K562 (cell line): ENCODE measurements around the gene RELL1. TPM values are rescaled to one million over a fixed set of nuclear protein-coding genes. Genes with fewer than 3 reads are reported as not detected.

Experiments used
- ATAC-seq: fragments of 200-7000 bp; cut with Tn5 transposase; 3 replicates; pipeline ENCODE4 v1.9.1; 2020; ENCODE audit warnings: moderate library complexity
- BruUV-seq: library from RNA; stranded (reverse); fragments of 400-500 nt; replicated peaks from 2 replicates; lab custom pipeline; 2021; lab: Mats Ljungman, UMichigan
- CTCF ChIA-PET: fragments of 300-600 bp; formaldehyde crosslinking; extraction: SDS; loops from one replicate; lab custom pipeline; 2021; ENCODE audit warnings: low intra/inter-chr PET ratio; lab: Yijun Ruan, JAX
- POLR2A ChIA-PET: fragments of 300-600, 350-650 bp; sonication (Branson Sonifier 250); formaldehyde crosslinking; extraction: SDS; loops from one replicate; lab custom pipeline; 2021; ENCODE audit warnings: antibody characterized with exemption, inconsistent platforms; lab: Yijun Ruan, JAX
- DNase-seq, 4 experiments: peaks; one replicate each; pipeline versions ENCODE4 v3.0.0 to v3.0.0-alpha.2; 2011 to 2018; ENCODE audit warnings: low spot score in 3 of 4, mixed read lengths in 3 of 4; ENCODE audit errors: extremely low read depth in 1 of 4
- FAIRE-seq: peaks from 2 replicates; lab custom pipeline; 2011; peaks lifted over from hg19 to GRCh38; lab: Jason Lieb, UNC
- H2AFZ ChIP-seq: 2 replicates; pipeline ENCODE4 v1.6.0; 2011; ENCODE audit warnings: low read depth, low read length, control low read depth, inconsistent platforms
- H3K27ac ChIP-seq: fragments of 200-600 bp; 3 replicates; pipeline ENCODE4 v1.8.0; 2011; ENCODE audit warnings: low read depth, mild to moderate bottlenecking, control low read depth, inconsistent platforms, low read length, moderate library complexity, mixed read lengths; ENCODE audit errors: extremely low read depth
- H3K27me3 ChIP-seq, 2 experiments: fragments of 300-600 bp in 1 of 2; 2 replicates in 1 of 2; 3 replicates in 1 of 2; pipeline versions ENCODE4 v1.6.0 to v1.8.0; 2011; ENCODE audit warnings: inconsistent platforms in 2 of 2, low read length in 2 of 2, mild to moderate bottlenecking in 1 of 2, mixed read lengths in 1 of 2, moderate library complexity in 1 of 2; ENCODE audit not compliant: control insufficient read depth in 2 of 2, insufficient read depth in 2 of 2
- H3K36me3 ChIP-seq: fragments of 300-600 bp; 3 replicates; pipeline ENCODE4 v1.8.0; 2011; ENCODE audit warnings: mild to moderate bottlenecking, low read length, inconsistent platforms; ENCODE audit not compliant: control insufficient read depth, insufficient read depth
- H3K4me1 ChIP-seq, 2 experiments: fragments of 200-600 bp in 1 of 2; replicated peaks in 1 of 2; 2 replicates in 1 of 2; 3 replicates in 1 of 2; pipeline versions ENCODE4 v1.5.1 to v1.8.0; 2011; ENCODE audit warnings: inconsistent platforms in 2 of 2, low read length in 2 of 2, mild to moderate bottlenecking in 1 of 2, mixed read lengths in 1 of 2, moderate library complexity in 1 of 2; ENCODE audit not compliant: control insufficient read depth in 2 of 2, insufficient read depth in 2 of 2
- H3K4me2 ChIP-seq: 2 replicates; pipeline ENCODE4 v1.6.1; 2011; ENCODE audit warnings: low read length, control low read depth, inconsistent platforms, mixed read lengths; ENCODE audit not compliant: insufficient read depth
- H3K4me3 ChIP-seq: fragments of 200-600 bp; sonication (generic), shearing (Covaris generic); 2 replicates; pipeline ENCODE4 v1.5.1; 2016; ENCODE audit warnings: control low read depth, inconsistent platforms
- H3K79me2 ChIP-seq: fragments of 200-600 bp; 3 replicates; pipeline ENCODE4 v1.8.0; 2011; ENCODE audit warnings: low read length, inconsistent platforms; ENCODE audit not compliant: control insufficient read depth, insufficient read depth
- H3K9ac ChIP-seq, 2 experiments: 2 replicates each; pipeline versions ENCODE4 v1.6.0 to v1.6.1; 2011; ENCODE audit warnings: low read depth in 2 of 2, low read length in 2 of 2, control low read depth in 1 of 2, inconsistent platforms in 1 of 2, mild to moderate bottlenecking in 1 of 2, mixed read lengths in 1 of 2; ENCODE audit not compliant: insufficient read depth in 1 of 2
- H3K9me1 ChIP-seq: one replicate; pipeline ENCODE4 v1.6.0; 2011; ENCODE audit warnings: inconsistent platforms, mild to moderate bottlenecking, low read length, moderate library complexity; ENCODE audit not compliant: control insufficient read depth, insufficient read depth
- H3K9me3 ChIP-seq: replicated peaks from 2 replicates; pipeline ENCODE4 v1.5.1; 2011; ENCODE audit warnings: low read depth, low read length, inconsistent platforms; ENCODE audit not compliant: control insufficient read depth, insufficient read depth
- H4K20me1 ChIP-seq: replicated peaks from 2 replicates; pipeline ENCODE4 v1.6.1; 2011; ENCODE audit warnings: low read length, inconsistent platforms, mixed read lengths; ENCODE audit not compliant: control insufficient read depth, insufficient read depth
- IFI16 ChIP-seq: fragments of 250-450 bp; sonication (Bioruptor Pico); IDR thresholded peaks from 2 replicates; pipeline ENCODE4 v2.1.2; 2022; ENCODE audit warnings: mild to moderate bottlenecking, inconsistent platforms
- KDM5B ChIP-seq: fragments of 200-600 bp; sonication (generic); IDR thresholded peaks from 2 replicates; pipeline ENCODE4 v1.6.1; 2012; ENCODE audit warnings: low read depth, mild to moderate bottlenecking, moderate library complexity, low read length, control low read depth, inconsistent platforms; ENCODE audit not compliant: insufficient replicate concordance
- SMARCE1 ChIP-seq: fragments of 450-650 bp; IDR thresholded peaks from 2 replicates; pipeline ENCODE4 v1.7.1; 2016; ENCODE audit warnings: mild to moderate bottlenecking
- SRSF9 ChIP-seq: fragments of 200-400 bp; formaldehyde crosslinking; IDR thresholded peaks from 2 replicates; pipeline ENCODE4 v1.6.1; 2017; ENCODE audit warnings: low read depth, low read length, borderline replicate concordance
- WGBS: fragments of 100-300 bp; shearing (Covaris generic); methylation state at CpG from one replicate; pipeline ENCODE4 v1.1.6; 2016; ENCODE audit warnings: low coverage, mixed read lengths; ENCODE audit not compliant: insufficient coverage; ENCODE audit errors: missing lambda C conversion rate; 5-methylcytosine and 5-hydroxymethylcytosine counted together
- in situ Hi-C: fragments of 300-500 bp; cut with MboI; formaldehyde crosslinking; loops from 4 replicates; pipeline ENCODE4 v1.15.0; 2018; ENCODE audit warnings: inconsistent platforms, mixed read lengths
- intact Hi-C: fragments of 100-400 bp; cut with micrococcal nuclease; formaldehyde crosslinking; loops from 2 replicates; pipeline ENCODE4 v1.14.2; 2022
- polyA plus RNA-seq, 8 experiments: library from polyadenylated mRNA; depleted of rRNA in 4 of 8; stranded (reverse) in 5 of 8; unstranded in 3 of 8; fragments of >200 nt; fragmentation: Nextera tagmentation in 2 of 8; fragmentation: Illumina TruSeq in 1 of 8; extraction: Ambion mirVana in 2 of 8; extraction: Trizol in 1 of 8; gene quantifications; 2 replicates each; pipeline versions ENCODE4 v1.2.1 to v1.2.3, GENCODE V29; 2011 to 2014; ENCODE audit warnings: inconsistent platforms in 1 of 8, missing spikeins in 1 of 8
- total RNA-seq, 7 experiments: library from RNA; depleted of rRNA in 6 of 7; stranded (reverse); fragments of >200 nt in 6 of 7; fragmentation: Illumina TruSeq in 2 of 7; extraction: Trizol in 2 of 7; gene quantifications; 2 replicates each; pipeline versions ENCODE4 v1.2.1 to v1.2.3, GENCODE V29; 2011 to 2021; ENCODE audit warnings: low replicate concordance in 1 of 7

The RELL1 gene
- total and polyA plus RNA-seq, 9 of the 15 experiments (the other 6 are each of a cell fraction or from before 2014, with no cell fraction given), result 0.06 to 3.5 (median 1.7) TPM; not detected in 1

- no peaks in the 10 kb centered on the region for H3K9me3 ChIP-seq
- intact Hi-C loops (loop anchor here (10.0 kb wide), 1 partner anchor 75 kb away; no protein-coding TSS in a partner anchor), in situ Hi-C loops (no loop called here)
- ATAC-seq (no peak), FAIRE-seq (no peak), DNase-seq (no peak)
- no peaks in the 10 kb centered on the region for H3K79me2 ChIP-seq
- no peaks in the 10 kb centered on the region for H4K20me1 ChIP-seq
- no peaks in the 10 kb centered on the region for H3K36me3 ChIP-seq
- no peak overlapping the region for H3K9ac ChIP-seq
- H3K4me3 ChIP-seq, result no peak overlapping the region
- H3K9me1 ChIP-seq, result no peaks in the 10 kb centered on the region
- 17% methylated on average over 1 of the region's 1 CpG for WGBS
- no peak for TF ChIP-seq SMARCE1
- no peak for TF ChIP-seq KDM5B
- POLR2A ChIA-PET, result no interaction called here
- H3K4me1 ChIP-seq, result no peaks in the 10 kb centered on the region
- H2AFZ ChIP-seq, result no peak overlapping the region
- no TSS peak for BruUV-seq
- no peak overlapping the region for H3K27ac ChIP-seq
- H3K27me3 ChIP-seq, result no peaks in the 10 kb centered on the region; a peak in 1 of 5 replicates
- CTCF ChIA-PET, result no interaction called here
- no peak overlapping the region for H3K4me2 ChIP-seq
Measured at GRCh38 chr4:37680089-37680488, 6.1 kb downstream of the RELL1 start.

GRCh38 chr4:37679301-37679700, 6.9 kb downstream of the RELL1 start:
- no peak overlapping the region for H3K4me3 ChIP-seq
- H3K79me2 ChIP-seq, result no peaks in the 10 kb centered on the region
- no peak overlapping the region for H3K4me2 ChIP-seq
- POLR2A ChIA-PET, result no interaction called here
- 13% methylated on average over 2 of the region's 2 CpGs for WGBS
- H4K20me1 ChIP-seq, result no peaks in the 10 kb centered on the region
- H3K36me3 ChIP-seq, result no peaks in the 10 kb centered on the region
- BruUV-seq, result no TSS peak
- no peaks in the 10 kb centered on the region; a peak in 1 of 5 replicates for H3K27me3 ChIP-seq
- no peak overlapping the region for H3K27ac ChIP-seq
- DNase-seq, result no peak
- CTCF ChIA-PET, result no interaction called here
- no peaks in the 10 kb centered on the region for H3K4me1 ChIP-seq
- ATAC-seq, result no peak
- no peak overlapping the region for H3K9ac ChIP-seq
- H3K9me3 ChIP-seq, result no peaks in the 10 kb centered on the region
- H2AFZ ChIP-seq, result no peak overlapping the region
- TF ChIP-seq IFI16 (CRISPR knock-in tag), result no peak
- no peak for TF ChIP-seq SRSF9
- in situ Hi-C loops, result no loop called here
- H3K9me1 ChIP-seq, result no peaks in the 10 kb centered on the region
- no peak for FAIRE-seq
- intact Hi-C loops, result no loop called here
